SK-N-SH (cell line): ENCODE measurements around the gene WWOX.

ENCODE experiments used
- EP300 ChIP-seq, 2 experiments: IDR thresholded peaks; 2 replicates each; pipeline versions ENCODE4 v1.4.0 to v1.6.1; 2012; ENCODE audit warnings: borderline replicate concordance in 1 of 2, low read depth in 1 of 2, low read length in 1 of 2
- FOXM1 ChIP-seq: IDR thresholded peaks from 2 replicates; pipeline ENCODE4 v1.4.0; 2012; ENCODE audit warnings: low read depth, mild to moderate bottlenecking
- JUND ChIP-seq: IDR thresholded peaks from 2 replicates; pipeline ENCODE4 v1.4.0; 2012
- MEF2A ChIP-seq: IDR thresholded peaks from 2 replicates; pipeline ENCODE4 v1.4.0; 2012; ENCODE audit warnings: low read depth, borderline replicate concordance
- POLR2AphosphoS5 ChIP-seq: IDR thresholded peaks from 2 replicates; pipeline ENCODE4 v1.6.1; 2012; ENCODE audit warnings: low read depth, low read length
- RAD21 ChIP-seq: IDR thresholded peaks from 2 replicates; pipeline ENCODE4 v1.6.1; 2012; ENCODE audit warnings: mild to moderate bottlenecking, low read length
- RFX5 ChIP-seq: IDR thresholded peaks from 2 replicates; pipeline ENCODE4 v1.6.1; 2012; ENCODE audit warnings: mild to moderate bottlenecking, improper control_type of control experiment, low read length
- TCF12 ChIP-seq: IDR thresholded peaks from 2 replicates; pipeline ENCODE4 v1.4.0; 2012
- TF ChIP-seq, protein P1 (sequence below): fragments of 200-600 bp; sonication (generic); IDR thresholded peaks from 2 replicates; pipeline ENCODE4 v1.6.1; 2017; ENCODE audit warnings: antibody characterized with exemption, mild to moderate bottlenecking, moderate library complexity

DNA sequence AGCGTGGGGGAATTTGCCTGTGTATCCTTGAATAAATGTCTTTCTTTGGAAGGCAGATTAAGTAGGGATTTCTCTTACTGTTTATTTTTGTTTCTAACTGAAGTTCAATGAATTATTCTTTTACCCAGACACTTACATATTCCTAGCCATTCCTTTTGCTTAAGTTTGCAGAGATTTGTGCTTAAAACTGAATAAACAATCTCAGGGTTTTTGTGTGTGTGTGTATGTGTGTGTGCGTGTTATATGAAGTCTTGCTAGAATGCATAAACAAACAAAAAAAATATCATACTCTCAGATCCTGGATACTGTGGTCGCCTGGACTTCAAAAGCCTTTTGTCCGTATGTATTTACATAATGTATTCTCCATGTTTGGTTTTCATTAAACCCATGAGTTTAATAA, 828.3 kb downstream of the WWOX start:
- TF ChIP-seq, protein P1, sequence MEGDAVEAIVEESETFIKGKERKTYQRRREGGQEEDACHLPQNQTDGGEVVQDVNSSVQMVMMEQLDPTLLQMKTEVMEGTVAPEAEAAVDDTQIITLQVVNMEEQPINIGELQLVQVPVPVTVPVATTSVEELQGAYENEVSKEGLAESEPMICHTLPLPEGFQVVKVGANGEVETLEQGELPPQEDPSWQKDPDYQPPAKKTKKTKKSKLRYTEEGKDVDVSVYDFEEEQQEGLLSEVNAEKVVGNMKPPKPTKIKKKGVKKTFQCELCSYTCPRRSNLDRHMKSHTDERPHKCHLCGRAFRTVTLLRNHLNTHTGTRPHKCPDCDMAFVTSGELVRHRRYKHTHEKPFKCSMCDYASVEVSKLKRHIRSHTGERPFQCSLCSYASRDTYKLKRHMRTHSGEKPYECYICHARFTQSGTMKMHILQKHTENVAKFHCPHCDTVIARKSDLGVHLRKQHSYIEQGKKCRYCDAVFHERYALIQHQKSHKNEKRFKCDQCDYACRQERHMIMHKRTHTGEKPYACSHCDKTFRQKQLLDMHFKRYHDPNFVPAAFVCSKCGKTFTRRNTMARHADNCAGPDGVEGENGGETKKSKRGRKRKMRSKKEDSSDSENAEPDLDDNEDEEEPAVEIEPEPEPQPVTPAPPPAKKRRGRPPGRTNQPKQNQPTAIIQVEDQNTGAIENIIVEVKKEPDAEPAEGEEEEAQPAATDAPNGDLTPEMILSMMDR, result no peak
- TF ChIP-seq EP300 (IDR thresholded peaks at IDR 0.05; ENCODE audit: borderline replicate concordance in 1 of 2, low read depth in 1 of 2, low read length in 1 of 2), result no peak
- TF ChIP-seq FOXM1, result no peak
- TF ChIP-seq POLR2AphosphoS5, result no peak
- TF ChIP-seq RAD21, result no peak
- TF ChIP-seq TCF12, result no peak
- no peak for TF ChIP-seq MEF2A
- no peak for TF ChIP-seq RFX5
- no peak for TF ChIP-seq JUND
